NCI-H2227 treated with DMSO at 0.1 percent for 48 hours (cell line): ENCODE results near the gene PSMB1.
"Not testable (repeated sequence)": the region's sequence is repeated elsewhere in the genome, so short reads cannot be mapped to it uniquely, and the experiment has no call there.

ENCODE experiments used
- DNase-seq: peaks from one replicate; lab custom pipeline; 2025; lab: John Stamatoyannopoulos, UW

PSMB1 gene

DNA sequence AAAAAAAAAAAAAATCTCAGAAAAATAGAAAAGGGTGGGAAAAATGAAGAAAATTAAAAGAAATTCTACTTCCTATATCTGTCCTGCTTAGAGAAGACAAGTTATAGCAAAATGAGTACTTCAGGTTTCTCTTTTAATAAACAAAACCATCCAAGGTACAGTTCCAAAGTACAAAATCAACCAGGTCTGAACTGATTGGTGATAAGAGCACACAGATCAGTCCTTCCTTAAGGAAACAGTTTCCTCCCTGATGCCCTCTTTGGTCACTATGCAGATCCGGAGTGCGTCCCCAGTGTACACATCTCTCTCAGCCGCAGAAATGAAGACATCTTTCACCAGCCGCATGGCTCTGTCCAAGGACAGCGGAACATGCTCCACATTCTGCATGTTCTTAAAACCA, 18.1 kb downstream of the PSMB1 start:
- DNase-seq = no peak

DNA sequence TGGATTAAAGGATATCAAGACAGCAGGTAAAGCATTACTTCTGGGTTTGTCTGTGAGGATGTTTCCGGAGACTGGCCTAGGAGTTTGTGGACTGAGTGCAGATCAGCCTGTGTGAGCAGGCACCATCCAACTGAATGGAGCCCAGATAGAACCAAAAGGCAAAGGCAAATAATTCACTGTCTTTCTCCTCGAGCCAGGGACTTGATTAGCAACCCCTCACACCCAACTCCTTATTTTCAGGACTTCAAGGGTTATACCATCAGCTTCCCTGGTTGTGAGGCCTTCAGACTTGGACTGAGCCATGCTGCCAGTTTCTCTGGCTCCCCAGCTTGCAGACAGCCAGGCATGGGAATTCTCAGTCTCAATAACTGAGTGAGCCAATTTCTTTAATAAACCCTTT, 19.3 kb downstream of the PSMB1 start:
- DNase-seq = no peak

DNA sequence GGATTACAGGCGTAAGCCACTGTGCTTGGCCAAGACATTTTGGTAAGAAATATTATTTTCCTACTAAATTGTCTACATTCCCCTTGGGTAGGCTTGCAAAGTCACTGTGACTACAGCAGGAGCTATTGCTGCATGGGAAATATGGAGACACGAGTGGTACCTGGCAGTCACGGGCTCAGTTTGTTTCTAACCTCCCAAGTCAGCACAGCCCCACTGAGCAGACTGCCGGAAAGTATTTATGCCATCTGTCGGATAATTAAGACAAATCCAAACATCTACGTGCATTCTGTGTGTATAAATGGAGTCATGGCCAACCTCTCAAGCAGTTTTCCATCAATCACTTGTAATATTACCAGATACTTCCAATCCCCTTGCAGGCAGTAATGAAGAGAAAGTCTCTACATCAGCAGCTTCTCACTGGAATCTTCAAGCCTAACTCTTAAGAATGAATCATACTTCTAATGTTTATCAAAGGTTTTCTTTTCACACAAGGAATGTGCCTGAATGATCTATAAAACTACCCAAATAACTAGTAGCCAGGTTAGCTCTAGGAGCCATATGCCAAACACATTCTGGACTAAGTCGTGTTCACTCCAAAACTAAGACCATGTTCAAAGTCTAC, 20.1 kb downstream of the PSMB1 start:
- no peak for DNase-seq

DNA sequence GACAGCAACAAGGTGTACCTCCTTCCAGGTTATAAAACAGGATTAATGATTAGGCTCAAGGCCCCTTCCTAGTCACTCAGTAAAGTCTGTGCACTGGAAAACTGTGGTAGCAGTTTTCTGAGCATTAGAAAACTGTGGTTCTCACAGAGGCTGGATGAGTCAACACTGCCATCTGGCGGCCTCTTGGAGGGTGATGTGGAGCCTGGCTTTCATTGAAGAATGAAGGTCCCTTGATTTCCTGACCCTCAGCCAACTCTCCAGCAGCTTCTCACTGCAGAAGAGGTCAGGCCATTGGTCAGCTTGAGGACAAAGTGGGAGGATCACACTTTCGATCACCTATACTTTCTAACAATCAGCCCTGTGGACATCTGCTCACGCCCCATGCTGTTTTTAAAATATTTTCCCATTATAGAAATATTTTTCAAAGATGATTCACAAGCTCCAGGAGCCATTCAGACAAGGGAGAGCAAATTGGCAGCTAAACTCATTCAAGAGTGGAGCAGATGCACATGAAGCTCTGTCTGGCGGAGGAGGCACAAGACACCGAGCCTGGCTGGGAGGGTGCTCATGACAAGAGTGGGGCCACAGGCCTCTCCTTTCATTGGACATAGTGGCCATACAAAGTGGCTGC, 23.2 kb downstream of the PSMB1 start:
- DNase-seq = peak; percentile 30

DNA sequence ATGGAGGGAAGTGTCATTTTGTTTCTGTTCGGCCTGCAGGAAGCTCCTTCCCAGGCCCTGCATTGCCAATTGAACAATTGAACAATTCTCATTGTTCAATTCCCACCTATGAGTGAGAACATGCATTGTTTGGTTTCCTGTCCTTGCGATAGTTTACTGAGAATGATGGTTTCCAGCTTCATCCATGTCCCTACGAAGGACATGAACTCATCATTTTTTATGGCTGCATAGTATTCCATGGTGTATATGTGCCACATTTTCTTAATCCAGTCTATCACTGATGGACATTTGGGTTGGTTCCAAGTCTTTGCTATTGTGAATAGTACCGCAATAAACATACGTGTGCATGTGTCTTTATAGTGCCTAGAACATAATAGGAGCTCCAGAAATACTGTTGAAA, 25.1 kb downstream of the PSMB1 start:
- DNase-seq = not testable (repeated sequence)

DNA sequence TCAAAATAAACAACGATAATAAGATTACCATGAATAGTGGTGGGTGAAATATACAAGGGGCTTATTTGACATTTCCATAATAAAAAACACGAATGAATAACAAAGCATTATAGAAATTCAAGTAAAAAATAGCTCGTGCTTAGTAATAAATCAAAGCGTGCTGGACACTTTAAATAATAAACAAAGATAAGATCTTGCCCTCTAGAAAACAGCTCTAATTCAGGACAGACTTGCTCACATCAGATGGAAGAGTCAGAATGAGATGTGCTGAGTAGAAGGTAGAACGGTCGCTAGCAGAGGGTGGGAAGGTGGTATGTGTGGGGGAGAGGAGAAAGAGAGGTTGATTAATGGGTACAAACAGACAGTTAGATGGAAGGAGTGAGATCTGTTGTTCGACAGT, 27.3 kb downstream of the PSMB1 start:
- DNase-seq = no peak

DNA sequence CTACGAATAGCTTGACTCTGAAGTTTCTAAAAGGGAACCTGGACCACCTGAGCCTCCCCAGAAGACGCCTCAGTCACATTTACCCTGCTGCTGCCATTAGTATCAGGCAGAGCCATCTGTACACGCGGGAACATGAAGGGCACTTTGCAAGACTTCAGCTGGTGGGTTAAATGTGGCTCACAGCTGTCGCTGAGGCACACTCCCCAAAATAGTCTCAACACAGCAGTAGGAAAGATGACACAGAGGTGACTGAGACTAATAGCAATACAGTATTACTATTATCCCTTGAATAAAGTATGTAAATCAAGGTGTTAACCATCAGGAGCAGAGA, 29.0 kb downstream of the PSMB1 start:
- DNase-seq = no peak

DNA sequence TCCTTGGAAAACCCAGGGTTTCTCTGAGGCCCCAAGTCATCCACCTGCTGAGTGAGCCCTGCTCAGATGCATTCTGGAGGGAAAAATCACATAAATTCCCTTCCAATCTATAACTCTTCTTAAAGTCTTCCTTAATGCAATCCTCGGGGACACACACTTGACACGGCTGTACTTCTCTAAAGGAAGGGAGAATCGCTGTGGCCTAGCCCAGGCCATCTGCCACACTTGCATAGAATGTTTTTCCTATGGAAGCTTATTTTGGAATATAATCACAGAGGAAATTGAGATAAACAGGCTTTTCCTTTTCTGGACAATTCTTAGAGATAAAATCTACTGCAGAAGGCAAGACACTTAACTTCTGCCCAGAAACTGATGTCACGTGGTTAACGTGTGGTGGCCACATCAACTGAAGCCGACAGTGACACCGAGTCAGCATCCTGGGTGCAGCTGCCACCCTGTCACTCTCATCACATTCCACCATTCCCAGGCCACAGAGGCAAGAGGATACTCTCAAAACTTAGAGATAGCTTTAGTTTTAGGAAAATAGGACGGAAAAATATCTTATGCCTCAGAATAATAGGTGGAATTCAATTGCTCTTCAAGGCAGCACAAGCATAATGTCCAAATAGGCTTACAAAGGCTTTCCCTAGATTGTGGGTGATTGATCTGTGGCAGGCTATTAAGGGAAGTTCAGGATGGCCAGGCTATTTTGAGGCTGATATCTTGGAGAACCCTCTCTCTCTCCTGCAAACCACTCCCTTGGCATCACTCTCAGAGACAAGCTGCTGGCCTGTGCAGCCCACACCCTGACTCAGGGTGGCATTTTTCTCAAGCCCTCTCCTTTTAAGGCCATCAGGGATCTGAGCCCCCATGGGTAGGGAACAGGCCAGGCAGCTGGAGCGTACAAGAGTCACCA, 29.6 kb downstream of the PSMB1 start:
- no peak for DNase-seq

DNA sequence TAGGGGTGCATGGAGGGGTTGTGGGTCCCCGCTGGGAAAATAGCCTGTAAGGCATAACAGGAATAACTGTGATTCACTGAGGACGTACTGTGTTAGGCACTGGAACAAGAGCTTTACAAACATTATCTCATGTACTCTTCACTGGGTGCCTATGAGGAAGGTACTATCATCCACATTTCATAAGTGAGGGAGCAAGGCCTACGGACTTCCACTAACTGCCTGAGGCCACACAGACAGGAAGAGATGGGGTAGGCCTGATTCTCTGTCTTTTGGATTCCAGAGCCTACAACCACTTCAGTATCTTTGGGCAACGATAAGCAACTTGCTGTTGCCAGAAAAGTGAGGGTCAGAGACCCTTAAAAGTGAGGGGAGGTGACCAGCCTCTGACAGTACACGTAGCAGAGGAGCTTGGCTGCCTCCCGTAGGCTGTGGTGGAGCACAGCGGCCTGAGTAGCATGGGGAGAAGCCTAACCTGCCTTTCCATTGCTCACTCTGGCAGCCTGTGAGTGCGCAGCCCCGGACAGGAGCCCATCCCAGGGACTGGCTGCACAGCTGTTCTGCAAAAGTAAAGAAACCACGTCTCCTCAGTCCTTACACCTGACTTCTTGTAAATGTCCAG, 30.4 kb downstream of the PSMB1 start:
- DNase-seq = no peak

DNA sequence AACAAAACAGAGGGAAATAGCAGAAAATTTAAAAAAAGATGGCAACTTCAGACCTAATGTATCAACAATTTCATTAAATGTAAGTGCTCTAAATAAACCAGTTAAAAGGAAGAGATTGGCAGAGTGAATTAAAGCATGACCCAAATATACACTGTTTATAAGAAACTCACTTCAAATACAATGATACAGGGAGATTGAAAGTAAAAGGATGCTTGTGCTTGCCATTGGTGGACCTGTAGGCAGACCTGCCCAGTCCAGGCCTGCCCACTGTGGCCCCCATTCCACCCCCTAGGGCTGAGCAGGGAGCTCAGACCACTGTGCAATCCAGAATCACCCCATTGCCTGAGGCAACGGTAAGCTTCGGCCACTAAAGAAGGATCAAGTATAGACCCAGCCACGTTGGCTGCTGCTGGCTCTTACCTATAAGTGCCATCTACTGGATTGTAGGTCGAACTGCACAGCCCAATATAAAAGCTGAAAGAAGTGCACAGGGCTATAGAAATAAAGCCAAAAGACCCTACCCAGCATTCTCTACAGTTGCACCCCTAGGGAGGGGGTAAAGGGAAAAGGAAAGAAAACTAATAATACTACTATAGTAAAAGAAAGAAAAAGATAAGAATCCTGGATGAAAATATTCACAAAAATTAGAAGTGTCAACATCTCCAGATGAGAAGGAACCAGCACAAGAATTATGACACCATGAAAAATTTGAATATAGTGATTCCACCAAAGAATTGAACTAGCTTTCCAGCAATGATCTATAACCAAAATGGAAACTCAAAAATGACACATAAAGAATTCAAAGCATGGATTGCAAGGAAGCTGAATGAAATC, 36.1 kb downstream of the PSMB1 start:
- no peak for DNase-seq

DNA sequence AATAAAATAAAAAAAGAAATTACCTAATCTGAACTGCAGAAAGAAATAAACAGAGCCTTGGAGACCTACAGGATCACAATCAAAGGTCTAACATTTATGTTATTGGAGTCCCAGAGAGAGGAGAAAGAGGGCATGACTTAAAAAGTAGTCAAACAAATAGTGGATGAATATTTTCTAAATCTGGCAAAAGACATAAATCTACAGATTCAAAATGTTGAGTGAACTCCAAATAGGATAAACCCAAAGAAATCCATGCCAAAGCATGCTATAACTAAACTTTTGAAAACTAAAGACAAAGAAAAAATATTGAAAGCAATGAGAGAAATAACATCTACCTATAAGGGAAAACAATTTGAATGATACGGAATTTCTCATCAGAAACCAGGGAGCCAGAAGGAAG, 38.2 kb downstream of the PSMB1 start:
- no peak for DNase-seq

DNA sequence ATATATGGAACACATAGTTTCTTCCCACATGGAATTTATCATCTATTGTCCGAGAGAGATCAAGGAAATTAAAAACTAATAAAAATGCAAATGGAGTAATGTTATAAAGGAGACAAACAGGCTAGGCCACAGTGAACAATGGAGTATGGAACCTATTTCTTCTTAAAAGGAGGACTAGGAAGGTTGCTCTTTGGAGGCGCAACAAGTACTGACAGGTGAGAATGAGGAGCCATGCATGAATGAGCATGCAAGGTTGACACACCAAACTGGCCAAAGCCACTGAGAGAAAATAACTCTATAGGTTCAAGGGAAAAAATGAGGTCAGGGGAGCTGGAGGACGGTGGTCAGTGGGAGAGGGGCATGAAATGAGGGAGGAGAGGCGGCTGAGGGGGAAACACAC, 40.9 kb downstream of the PSMB1 start:
- DNase-seq = no peak

DNA sequence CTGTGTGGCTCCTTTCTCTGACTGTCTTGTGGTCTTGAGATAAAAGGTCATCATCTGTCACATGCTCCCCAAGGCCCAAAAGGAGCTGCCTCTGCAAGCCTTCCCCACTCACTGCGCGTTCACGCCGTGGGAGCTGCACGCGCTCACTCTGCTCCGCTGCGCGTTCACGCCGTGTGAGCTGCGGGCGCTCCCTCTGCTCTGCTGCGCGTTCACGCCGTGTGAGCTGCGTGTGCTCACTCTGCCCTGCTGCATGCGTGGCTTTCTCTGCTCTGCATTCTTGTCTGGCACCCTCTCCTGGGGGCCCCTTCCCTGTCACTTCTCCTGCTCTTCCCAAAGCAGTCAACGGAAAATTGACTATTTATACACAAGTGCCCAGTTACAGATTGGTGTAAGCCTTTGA, 42.5 kb downstream of the PSMB1 start:
- DNase-seq = no peak

DNA sequence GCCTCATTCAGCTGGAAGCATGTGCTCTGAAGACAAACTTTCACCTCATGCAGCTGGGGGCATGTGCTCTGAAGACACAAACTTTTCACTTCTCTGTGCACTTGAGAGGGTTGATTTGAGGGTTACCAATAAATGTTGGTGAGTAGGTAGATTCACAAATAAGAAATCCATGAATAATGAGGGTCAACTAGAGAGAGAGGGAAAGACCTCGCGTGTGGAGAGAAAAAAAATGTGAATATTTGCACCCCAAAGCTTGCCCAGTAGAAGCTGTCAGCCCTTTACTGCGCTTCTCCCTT, 43.4 kb downstream of the PSMB1 start:
- DNase-seq = no peak

DNA sequence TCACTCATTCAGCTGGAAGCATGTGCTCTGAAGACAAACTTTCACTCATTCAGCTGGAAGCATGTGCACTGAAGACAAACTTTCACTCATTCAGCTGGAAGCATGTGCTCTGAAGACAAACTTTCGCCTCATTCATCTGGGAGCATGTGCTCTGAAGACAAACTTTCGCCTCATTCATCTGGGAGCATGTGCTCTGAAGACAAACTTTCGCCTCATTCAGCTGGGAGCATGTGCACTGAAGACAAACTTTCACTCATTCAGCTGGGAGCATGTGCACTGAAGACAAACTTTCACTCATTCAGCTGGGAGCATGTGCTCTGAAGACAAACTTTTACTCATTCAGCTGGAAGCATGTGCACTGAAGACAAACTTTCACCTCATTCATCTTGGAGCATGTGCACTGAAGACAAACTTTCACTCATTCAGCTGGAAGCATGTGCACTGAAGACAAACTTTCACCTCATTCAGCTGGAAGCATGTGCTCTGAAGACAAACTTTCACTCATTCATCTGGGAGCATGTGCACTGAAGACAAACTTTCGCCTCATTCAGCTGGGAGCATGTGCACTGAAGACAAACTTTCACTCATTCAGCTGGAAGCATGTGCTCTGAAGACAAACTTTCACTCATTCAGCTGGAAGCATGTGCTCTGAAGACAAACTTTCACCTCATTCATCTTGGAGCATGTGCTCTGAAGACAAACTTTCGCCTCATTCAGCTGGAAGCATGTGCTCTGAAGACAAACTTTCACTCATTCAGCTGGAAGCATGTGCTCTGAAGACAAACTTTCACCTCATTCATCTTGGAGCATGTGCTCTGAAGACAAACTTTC, 44.0 kb downstream of the PSMB1 start:
- not testable (repeated sequence) for DNase-seq

DNA sequence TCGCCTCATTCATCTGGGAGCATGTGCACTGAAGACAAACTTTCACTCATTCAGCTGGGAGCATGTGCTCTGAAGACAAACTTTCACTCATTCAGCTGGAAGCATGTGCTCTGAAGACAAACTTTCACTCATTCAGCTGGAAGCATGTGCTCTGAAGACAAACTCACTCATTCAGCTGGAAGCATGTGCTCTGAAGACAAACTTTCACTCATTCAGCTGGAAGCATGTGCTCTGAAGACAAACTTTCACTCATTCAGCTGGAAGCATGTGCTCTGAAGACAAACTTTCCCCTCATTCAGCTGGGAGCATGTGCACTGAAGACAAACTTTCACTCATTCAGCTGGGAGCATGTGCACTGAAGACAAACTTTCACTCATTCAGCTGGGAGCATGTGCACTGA, 44.8 kb downstream of the PSMB1 start:
- not testable (repeated sequence) for DNase-seq

DNA sequence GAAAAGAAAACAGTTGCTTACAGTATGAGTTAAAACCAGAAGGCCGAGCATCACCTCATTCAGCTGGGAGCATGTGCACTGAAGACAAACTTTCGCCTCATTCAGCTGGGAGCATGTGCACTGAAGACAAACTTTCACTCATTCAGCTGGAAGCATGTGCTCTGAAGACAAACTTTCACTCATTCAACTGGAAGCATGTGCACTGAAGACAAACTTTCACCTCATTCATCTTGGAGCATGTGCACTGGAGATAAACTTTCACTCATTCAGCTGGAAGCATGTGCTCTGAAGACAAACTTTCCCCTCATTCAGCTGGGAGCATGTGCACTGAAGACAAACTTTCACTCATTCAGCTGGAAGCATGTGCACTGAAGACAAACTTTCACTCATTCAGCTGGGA, 45.4 kb downstream of the PSMB1 start:
- DNase-seq = not testable (repeated sequence)

DNA sequence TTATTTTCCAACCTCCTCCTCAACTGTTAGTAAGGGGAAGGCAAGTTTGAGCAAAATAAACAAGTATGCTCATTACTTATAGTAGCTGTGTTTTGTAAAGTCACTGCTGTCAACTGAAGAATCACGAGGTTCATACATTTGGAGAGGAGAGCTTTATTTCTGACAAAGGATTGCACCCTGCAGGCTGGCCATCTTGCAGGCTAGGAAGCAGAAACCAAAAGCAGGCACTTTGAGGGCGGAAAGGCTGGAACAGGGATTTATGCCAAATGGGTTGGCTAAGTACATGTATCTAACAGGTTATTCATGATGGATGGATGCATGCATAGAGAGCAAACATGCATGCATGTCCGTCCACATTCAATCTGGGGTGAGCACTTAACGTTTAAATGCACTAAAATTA, 46.7 kb downstream of the PSMB1 start:
- no peak for DNase-seq

DNA sequence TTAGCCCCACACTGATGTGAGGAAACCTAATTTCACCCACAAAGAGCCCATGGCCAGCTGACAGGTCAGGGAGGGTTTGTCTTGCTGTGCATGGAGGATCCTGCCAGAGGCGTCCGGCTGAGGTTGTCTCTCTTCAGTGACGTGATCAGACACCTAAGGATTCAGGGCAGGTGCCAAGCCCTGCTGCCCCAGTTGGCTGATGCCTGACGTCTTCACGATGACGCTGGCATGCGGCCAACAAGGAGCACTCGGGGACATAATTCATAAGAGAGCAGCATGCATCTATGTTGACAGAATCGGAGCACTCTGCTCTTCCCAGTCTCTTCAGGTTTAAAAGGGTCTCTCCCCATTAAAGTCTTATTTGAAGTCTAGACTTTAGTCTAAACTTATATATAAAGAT, 47.8 kb downstream of the PSMB1 start:
- peak; percentile 8 for DNase-seq

DNA sequence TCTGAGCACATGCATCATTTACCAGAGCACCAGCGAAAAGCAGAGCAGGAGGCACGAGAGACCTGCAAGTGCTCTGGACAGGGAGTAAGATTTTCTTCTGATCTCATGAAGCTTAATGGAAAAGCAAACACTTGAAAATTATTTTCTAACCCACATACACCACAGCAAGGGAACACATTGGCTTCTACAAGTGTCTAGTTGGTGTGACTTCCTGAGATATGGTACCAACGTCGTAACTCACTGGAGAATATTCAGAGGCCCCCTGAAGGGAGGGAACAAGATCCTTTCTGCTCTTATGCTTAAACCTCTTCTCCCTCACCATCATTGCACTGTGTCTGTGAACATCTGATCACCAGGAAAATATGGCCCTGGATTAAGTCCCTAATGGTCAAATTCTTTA, 48.6 kb downstream of the PSMB1 start:
- no peak for DNase-seq

DNA sequence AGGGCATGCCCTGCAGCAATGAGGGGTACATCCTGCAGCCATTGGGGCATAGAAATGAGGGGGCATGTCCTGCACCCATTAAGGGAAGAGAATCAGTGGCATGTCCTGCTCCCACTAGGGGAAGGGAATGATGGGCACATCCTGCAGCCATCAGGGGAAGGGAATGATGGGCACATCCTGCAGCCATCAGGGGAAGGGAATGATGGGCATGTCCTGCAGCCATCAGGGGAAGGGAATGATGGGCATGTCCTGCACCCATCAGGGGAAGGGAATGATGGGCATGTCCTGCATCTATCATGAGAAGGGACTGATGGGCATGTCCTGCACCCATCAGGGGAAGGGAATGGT, 49.7 kb downstream of the PSMB1 start:
- no peak for DNase-seq
